Activated CD4-positive, alpha-beta T cell treated with anti-CD3 and anti-CD28 coated beads, Interleukin-2, amount 10 ng/mL, durations not matched to agents 24 days and 14 days (primary cell): ENCODE results near the gene HIPK1. TPM values are rescaled to one million over a fixed set of nuclear protein-coding genes. Genes with fewer than 3 reads are reported as not detected.

ENCODE experiments used
- total RNA-seq: library from RNA; stranded (reverse); gene quantifications from 2 replicates; pipeline ENCODE4 v1.2.3, GENCODE V29; 2022

Gene HIPK1
- total RNA-seq, 1 donor from 2014 or later: 81.3 TPM

Other genes with a start within 250 kb of the HIPK1 start
- gene PHTF1, start 169.8 kb upstream of the HIPK1 start, total RNA-seq: 15.6 and 19.2 TPM in 2 replicates
- 20.9 and 21.5 TPM in 2 replicates for gene RSBN1, start 116.8 kb upstream of the HIPK1 start, total RNA-seq
- gene PTPN22, start 57.6 kb upstream of the HIPK1 start, total RNA-seq: 60.4 and 64.1 TPM in 2 replicates
- gene BCL2L15, start 41.7 kb upstream of the HIPK1 start, total RNA-seq: 0.40 and 1.0 TPM in 2 replicates
- gene AP4B1, start 24.5 kb upstream of the HIPK1 start, total RNA-seq: 41.7 and 42.3 TPM in 2 replicates
- 21.5 and 22.5 TPM in 2 replicates for gene DCLRE1B, start 24.0 kb upstream of the HIPK1 start, total RNA-seq
- 0.09 TPM in 1 of 2 replicates, not detected in the other for gene OLFML3, start 50.1 kb downstream of the HIPK1 start, total RNA-seq
- gene SYT6, start 224.5 kb downstream of the HIPK1 start, total RNA-seq: not detected in 2 replicates